ENCODE results near the gene DMAC2. TPM values are rescaled to one million over a fixed set of nuclear protein-coding genes. Genes with fewer than 3 reads are reported as not detected.

DMAC2 gene
- total and polyA plus RNA-seq, 4 donors = 25.5 to 51.7 (median 48.8) TPM

GRCh38 chr19:41457241-41457640 is 17.5 kb upstream of the DMAC2 start:
- no peak overlapping the region for H3K4me3 ChIP-seq
- H3K9me3 ChIP-seq (ENCODE audit: control insufficient read depth in 4 of 4, insufficient read depth in 3 of 4, low read length in 3 of 4) = no peaks in the 10 kb centered on the region
- no peaks in the 10 kb centered on the region for H3K36me3 ChIP-seq (ENCODE audit: control insufficient read depth in 4 of 4, insufficient read depth in 4 of 4, low read length in 4 of 4)
- H3K4me1 ChIP-seq (ENCODE audit: control insufficient read depth in 5 of 5, insufficient read depth in 5 of 5, low read length in 5 of 5) = peaks cover 0 to 11% (median 3%) of the 10 kb centered on the region in 5 donors
- peak overlapping the region in 1 of 2 donors; percentile 45 for H3K27ac ChIP-seq (ENCODE audit: low read depth in 1 of 2, low read length in 1 of 2)
- no peak overlapping the region for H3K9ac ChIP-seq (ENCODE audit: insufficient read depth in 1 of 2, low read length in 2 of 2)
- H3K27me3 ChIP-seq (ENCODE audit: control insufficient read depth in 3 of 3, insufficient read depth in 3 of 3, low read length in 2 of 3) = peaks cover 0 to 2% (median 0%) of the 10 kb centered on the region in 3 donors
- DNase-seq (no peak), ATAC-seq (ENCODE audit: insufficient read depth, low FRiP score) (no peak)
- 43% methylated on average over 1 of the region's 1 CpG; no CpG with 5 or more reads in 1 of the 2 donors for WGBS, 2 donors
- no peak for TF ChIP-seq CTCF (IDR thresholded peaks at IDR 0.05; ENCODE audit: control extremely low read depth, extremely low read depth)

GRCh38 chr19:41456342-41456918 is 16.7 kb upstream of the DMAC2 start:
- no peak for TF ChIP-seq CTCF (IDR thresholded peaks at IDR 0.05; ENCODE audit: control extremely low read depth, extremely low read depth)
- no peak overlapping the region for H3K4me3 ChIP-seq
- H3K9ac ChIP-seq (ENCODE audit: insufficient read depth in 1 of 2, low read length in 2 of 2) = no peak overlapping the region
- 18 to 37% methylated on average over 7 of the region's 7 CpGs for WGBS, 2 donors
- H3K27ac ChIP-seq (ENCODE audit: low read depth in 1 of 2, low read length in 1 of 2) = peak overlapping the region; percentile 45 to 73
- H3K4me1 ChIP-seq (ENCODE audit: control insufficient read depth in 5 of 5, insufficient read depth in 5 of 5, low read length in 5 of 5) = peaks cover 0 to 11% (median 3%) of the 10 kb centered on the region in 5 donors
- DNase-seq = peak in 2 of 3 donors; percentile 66 to 85
- peaks cover 0 to 2% (median 0%) of the 10 kb centered on the region in 3 donors for H3K27me3 ChIP-seq (ENCODE audit: control insufficient read depth in 3 of 3, insufficient read depth in 3 of 3, low read length in 2 of 3)
- ATAC-seq (ENCODE audit: insufficient read depth, low FRiP score) = no peak
- no peaks in the 10 kb centered on the region for H3K9me3 ChIP-seq (ENCODE audit: control insufficient read depth in 4 of 4, insufficient read depth in 3 of 4, low read length in 3 of 4)
- no peaks in the 10 kb centered on the region for H3K36me3 ChIP-seq (ENCODE audit: control insufficient read depth in 4 of 4, insufficient read depth in 4 of 4, low read length in 4 of 4)

- Histone ChIP-seq H3K4me3 (no peak overlapping the region), H3K9ac (ENCODE audit: insufficient read depth in 1 of 2, low read length in 2 of 2) (no peak overlapping the region), H3K4me1 (ENCODE audit: control insufficient read depth in 5 of 5, insufficient read depth in 5 of 5, low read length in 5 of 5) (peaks cover 0 to 11% (median 3%) of the 10 kb centered on the region in 5 donors), H3K27ac (ENCODE audit: low read depth in 1 of 2, low read length in 1 of 2) (peak overlapping the region in 1 of 2 donors; percentile 60), H3K27me3 (ENCODE audit: control insufficient read depth in 3 of 3, insufficient read depth in 3 of 3, low read length in 2 of 3) (peaks cover 0 to 2% (median 0%) of the 10 kb centered on the region in 3 donors), H3K36me3 (ENCODE audit: control insufficient read depth in 4 of 4, insufficient read depth in 4 of 4, low read length in 4 of 4) (no peaks in the 10 kb centered on the region), H3K9me3 (ENCODE audit: control insufficient read depth in 4 of 4, insufficient read depth in 3 of 4, low read length in 3 of 4) (no peaks in the 10 kb centered on the region)
- ATAC-seq (ENCODE audit: insufficient read depth, low FRiP score) = no peak
- no peak for TF ChIP-seq CTCF (IDR thresholded peaks at IDR 0.05; ENCODE audit: control extremely low read depth, extremely low read depth)
- WGBS, 2 donors = 35 to 52% methylated on average over 2 of the region's 2 CpGs
- DNase-seq = no peak
Observed at GRCh38 chr19:41455936-41456335, 16.2 kb upstream of the DMAC2 start.

All from lung (tissue), 12 donors.